SK-N-SH (cell line): Measurements from ENCODE around the gene RPAP2. TPM values are rescaled to one million over a fixed set of nuclear protein-coding genes. Genes with fewer than 3 reads are reported as not detected.

Experiments used
- CTCF ChIA-PET: fragments of 300-600, 350-600 bp; formaldehyde crosslinking; extraction: SDS; loops from one replicate; lab custom pipeline; 2021; lab: Yijun Ruan, JAX
- POLR2A ChIA-PET: fragments of 350-600 bp; sonication (Branson Sonifier 250); formaldehyde crosslinking; extraction: SDS; loops from one replicate; lab custom pipeline; 2020; ENCODE audit warnings: antibody characterized with exemption, inconsistent platforms; lab: Yijun Ruan, JAX
- DNase-seq: peaks from one replicate; pipeline ENCODE4 v3.0.0; 2012
- H2AFZ ChIP-seq: fragments of 200-600 bp; sonication (generic); 2 replicates; pipeline ENCODE4 v1.8.1; 2016; ENCODE audit warnings: antibody characterized with exemption, mild to moderate bottlenecking, low read depth
- H3F3A ChIP-seq: fragments of 200-600 bp; sonication (generic); replicated peaks from 2 replicates; pipeline ENCODE3; 2016; ENCODE audit warnings: antibody characterized with exemption, mild to moderate bottlenecking; ENCODE audit not compliant: insufficient read depth
- H3K27ac ChIP-seq, 2 experiments: fragments of 200-500 bp in 1 of 2; fragments of 200-600 bp in 1 of 2; sonication (Bioruptor generic) in 1 of 2; sonication (generic), shearing (Covaris generic) in 1 of 2; 2 replicates each; pipeline versions ENCODE4 v1.5.1 to v1.6.1; 2014 to 2016; ENCODE audit warnings: low read depth in 2 of 2, inconsistent platforms in 1 of 2, low read length in 1 of 2, mild to moderate bottlenecking in 1 of 2, mixed read lengths in 1 of 2
- H3K27me3 ChIP-seq: fragments of 200-600 bp; sonication (generic), shearing (Covaris generic); 2 replicates; pipeline ENCODE4 v1.6.1; 2016; ENCODE audit warnings: mixed run types; ENCODE audit not compliant: insufficient read depth
- H3K36me3 ChIP-seq, 2 experiments: fragments of 200-500 bp in 1 of 2; fragments of 200-600 bp in 1 of 2; sonication (Bioruptor generic) in 1 of 2; sonication (generic) in 1 of 2; replicated peaks in 1 of 2; 2 replicates each; pipeline versions ENCODE3 to v1.5.1; 2014 to 2016; ENCODE audit warnings: low read length in 1 of 2, mild to moderate bottlenecking in 1 of 2; ENCODE audit not compliant: insufficient read depth in 2 of 2, control insufficient read depth in 1 of 2
- H3K4me1 ChIP-seq, 2 experiments: fragments of 200-500 bp in 1 of 2; fragments of 200-600 bp in 1 of 2; sonication (Bioruptor generic) in 1 of 2; sonication (generic), shearing (Covaris generic) in 1 of 2; 2 replicates each; pipeline versions ENCODE4 v1.5.1 to v1.6.1; 2014 to 2016; ENCODE audit warnings: low read depth in 1 of 2, low read length in 1 of 2, mixed run types in 1 of 2; ENCODE audit not compliant: insufficient read depth in 2 of 2, control insufficient read depth in 1 of 2
- H3K4me2 ChIP-seq: fragments of 200-600 bp; sonication (generic), shearing (Covaris generic); 2 replicates; pipeline ENCODE4 v1.6.1; 2017; ENCODE audit warnings: mixed run types
- H3K4me3 ChIP-seq, 2 experiments: fragments of 200-500 bp in 1 of 2; fragments of 200-600 bp in 1 of 2; sonication (Bioruptor generic) in 1 of 2; sonication (generic), shearing (Covaris generic) in 1 of 2; 2 replicates each; pipeline versions ENCODE4 v1.5.1 to v1.8.1; 2014 to 2016; ENCODE audit warnings: low read depth in 2 of 2, inconsistent platforms in 1 of 2, low read length in 1 of 2, mild to moderate bottlenecking in 1 of 2, mixed read lengths in 1 of 2, moderate library complexity in 1 of 2
- H3K79me2 ChIP-seq: fragments of 200-600 bp; sonication (generic); 2 replicates; pipeline ENCODE4 v1.8.1; 2017; ENCODE audit warnings: mild to moderate bottlenecking; ENCODE audit not compliant: insufficient read depth
- H3K9ac ChIP-seq: fragments of 200-600 bp; sonication (generic); 2 replicates; pipeline ENCODE4 v1.6.1; 2017; ENCODE audit warnings: mixed run types
- H3K9me2 ChIP-seq: fragments of 200-600 bp; sonication (generic); 2 replicates; pipeline ENCODE4 v1.6.1; 2017; ENCODE audit warnings: mixed run types
- H3K9me3 ChIP-seq: fragments of 200-600 bp; sonication (generic); 2 replicates; pipeline ENCODE4 v1.6.1; 2017; ENCODE audit warnings: mixed run types, mild to moderate bottlenecking, moderate library complexity
- H4K20me1 ChIP-seq: fragments of 200-600 bp; sonication (generic); 2 replicates; pipeline ENCODE4 v1.6.1; 2017; ENCODE audit warnings: mild to moderate bottlenecking, mixed run types; ENCODE audit not compliant: insufficient read depth
- ELF1 ChIP-seq: IDR thresholded peaks from 2 replicates; pipeline ENCODE4 v1.4.0; 2012
- FOSL2 ChIP-seq: IDR thresholded peaks from 2 replicates; pipeline ENCODE4 v1.4.0; 2012; ENCODE audit warnings: low read depth, mild to moderate bottlenecking, moderate library complexity, borderline replicate concordance
- FOXJ3 ChIP-seq: sonication (generic); formaldehyde crosslinking; IDR thresholded peaks from 2 replicates; pipeline ENCODE4 v1.5.1; 2020; ENCODE audit warnings: mild to moderate bottlenecking, missing genetic modification reagents
- GABPA ChIP-seq: IDR thresholded peaks from 2 replicates; pipeline ENCODE4 v1.4.0; 2012; ENCODE audit warnings: low read depth, mild to moderate bottlenecking
- MXI1 ChIP-seq: IDR thresholded peaks from 2 replicates; pipeline ENCODE4 v1.6.1; 2012; ENCODE audit warnings: mild to moderate bottlenecking, low read depth, low read length, improper control_type of control experiment
- NFIC ChIP-seq: IDR thresholded peaks from 2 replicates; pipeline ENCODE4 v1.4.0; 2012; ENCODE audit warnings: borderline replicate concordance
- POLR2AphosphoS5 ChIP-seq: IDR thresholded peaks from 2 replicates; pipeline ENCODE4 v1.6.1; 2012; ENCODE audit warnings: low read depth, low read length
- REST ChIP-seq: IDR thresholded peaks from 2 replicates; pipeline ENCODE4 v1.6.1; 2012; ENCODE audit warnings: mild to moderate bottlenecking, low read depth, low read length, moderate library complexity
- RFX5 ChIP-seq: IDR thresholded peaks from 2 replicates; pipeline ENCODE4 v1.6.1; 2012; ENCODE audit warnings: mild to moderate bottlenecking, improper control_type of control experiment, low read length
- TCF12 ChIP-seq: IDR thresholded peaks from 2 replicates; pipeline ENCODE4 v1.4.0; 2012
- YY1 ChIP-seq: IDR thresholded peaks from 2 replicates; pipeline ENCODE4 v1.4.0; 2012; ENCODE audit warnings: low read depth, mild to moderate bottlenecking
- WGBS: methylation state at CpG from one replicate; pipeline ENCODE4 v1.1.6; 2017; ENCODE audit warnings: low lambda C conversion rate; 5-methylcytosine and 5-hydroxymethylcytosine counted together
- polyA plus RNA-seq, 3 experiments: library from polyadenylated mRNA; depleted of rRNA; stranded (reverse); fragments of >200 nt; gene quantifications; 2 replicates each; pipeline ENCODE4 v1.2.3, GENCODE V29; 2012
- TF ChIP-seq, protein P1 (sequence below): fragments of 200-600 bp; sonication (generic); IDR thresholded peaks from 2 replicates; pipeline ENCODE4 v1.6.1; 2017; ENCODE audit warnings: antibody characterized with exemption, mild to moderate bottlenecking, moderate library complexity

RPAP2 gene
- polyA plus RNA-seq, 1 of the 3 experiments (the other 2 are of a cell fraction): 3.4 TPM

GRCh38 chr1:92329347-92330129 lies 30.7 kb downstream of the RPAP2 start:
- Histone ChIP-seq H3K9me2 (no peaks in the 10 kb centered on the region), H3K9ac (no peak overlapping the region), H3K4me2 (no peak overlapping the region), H3K4me3 (no peak overlapping the region), H3K27me3 (no peaks in the 10 kb centered on the region), H3K27ac (no peak overlapping the region), H3K9me3 (no peaks in the 10 kb centered on the region), H3K4me1 (no peaks in the 10 kb centered on the region; a peak in 1 of 4 replicates), H3F3A (no peaks in the 10 kb centered on the region), H3K36me3 (peaks cover 32 to 55% of the 10 kb centered on the region in 2 experiments), H3K79me2 (no peaks in the 10 kb centered on the region; the same call in 1 of the 2 replicates), H4K20me1 (no peaks in the 10 kb centered on the region), H2AFZ (no peak overlapping the region)
- 97% methylated on average over 5 of the region's 6 CpGs for WGBS
- POLR2A ChIA-PET: no interaction called here
- no peak for DNase-seq
- no peak for TF ChIP-seq POLR2AphosphoS5
- CTCF ChIA-PET: interaction anchor here (1.6 kb wide), 1 partner anchor 19 kb away, joined by 4 read pairs; no protein-coding TSS in a partner anchor

- Histone ChIP-seq H2AFZ (no peak overlapping the region), H3K79me2 (no peaks in the 10 kb centered on the region), H3K27ac (no peak overlapping the region), H4K20me1 (no peaks in the 10 kb centered on the region), H3K27me3 (no peaks in the 10 kb centered on the region), H3K4me3 (no peak overlapping the region), H3K9me3 (no peaks in the 10 kb centered on the region), H3K4me2 (no peak overlapping the region), H3K36me3 (peaks cover 47 to 52% of the 10 kb centered on the region in 2 experiments), H3K9ac (no peak overlapping the region), H3F3A (no peaks in the 10 kb centered on the region), H3K4me1 (no peaks in the 10 kb centered on the region; a peak in 1 of 4 replicates), H3K9me2 (no peaks in the 10 kb centered on the region)
- ChIA-PET POLR2A (no interaction called here), CTCF (interaction anchor here (1.0 kb wide), 1 partner anchor 24 kb away, joined by 5 read pairs; no protein-coding TSS in a partner anchor)
- no peak for TF ChIP-seq FOSL2
- no peak for DNase-seq
- 81% methylated on average over 3 of the region's 3 CpGs for WGBS
Measured at GRCh38 chr1:92333668-92334067, 34.8 kb downstream of the RPAP2 start.

DNA sequence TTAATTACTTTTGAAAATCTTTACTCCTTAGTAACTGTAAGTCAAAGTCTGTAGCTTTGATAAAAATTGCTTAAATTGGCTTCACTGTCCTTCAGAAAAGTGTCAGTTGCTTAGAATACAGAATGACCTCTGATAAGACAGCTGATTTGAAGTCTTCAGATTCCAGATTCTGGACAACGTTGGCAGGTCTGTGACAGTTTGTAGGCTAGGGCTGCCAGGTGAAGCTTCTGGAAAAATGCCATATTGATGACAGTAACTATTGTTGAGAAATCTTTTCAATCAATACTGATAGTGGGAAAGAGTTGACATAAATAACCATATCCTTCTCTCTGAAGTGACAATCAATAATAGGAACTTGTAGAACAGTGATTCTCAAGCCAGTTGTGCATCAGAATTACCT lies 41.3 kb downstream of the RPAP2 start:
- peaks cover 45 to 53% of the 10 kb centered on the region in 2 experiments for H3K36me3 ChIP-seq
- no peaks in the 10 kb centered on the region for H3K79me2 ChIP-seq
- H3K4me2 ChIP-seq: no peak overlapping the region
- H4K20me1 ChIP-seq: no peaks in the 10 kb centered on the region
- no peak for DNase-seq
- no peak overlapping the region for H3K27ac ChIP-seq
- H3F3A ChIP-seq: no peaks in the 10 kb centered on the region
- WGBS: 90% methylated on average over 1 of the region's 1 CpG
- POLR2A ChIA-PET: no interaction called here
- H3K4me3 ChIP-seq: no peak overlapping the region
- no peaks in the 10 kb centered on the region for H3K9me3 ChIP-seq
- H2AFZ ChIP-seq: no peak overlapping the region
- CTCF ChIA-PET: interaction anchor here (0.8 to 2.2 kb wide), 3 partner anchors 9 to 49 kb away, joined by 3 to 6 read pairs (median 3); no protein-coding TSS in a partner anchor
- no peaks in the 10 kb centered on the region for H3K9me2 ChIP-seq
- TF ChIP-seq MXI1: no peak
- TF ChIP-seq REST: no peak
- TF ChIP-seq FOXJ3 (CRISPR knock-in tag): no peak
- TF ChIP-seq FOSL2: no peak
- no peak for TF ChIP-seq NFIC
- no peak for TF ChIP-seq YY1
- no peak for TF ChIP-seq TCF12
- TF ChIP-seq, protein P1, sequence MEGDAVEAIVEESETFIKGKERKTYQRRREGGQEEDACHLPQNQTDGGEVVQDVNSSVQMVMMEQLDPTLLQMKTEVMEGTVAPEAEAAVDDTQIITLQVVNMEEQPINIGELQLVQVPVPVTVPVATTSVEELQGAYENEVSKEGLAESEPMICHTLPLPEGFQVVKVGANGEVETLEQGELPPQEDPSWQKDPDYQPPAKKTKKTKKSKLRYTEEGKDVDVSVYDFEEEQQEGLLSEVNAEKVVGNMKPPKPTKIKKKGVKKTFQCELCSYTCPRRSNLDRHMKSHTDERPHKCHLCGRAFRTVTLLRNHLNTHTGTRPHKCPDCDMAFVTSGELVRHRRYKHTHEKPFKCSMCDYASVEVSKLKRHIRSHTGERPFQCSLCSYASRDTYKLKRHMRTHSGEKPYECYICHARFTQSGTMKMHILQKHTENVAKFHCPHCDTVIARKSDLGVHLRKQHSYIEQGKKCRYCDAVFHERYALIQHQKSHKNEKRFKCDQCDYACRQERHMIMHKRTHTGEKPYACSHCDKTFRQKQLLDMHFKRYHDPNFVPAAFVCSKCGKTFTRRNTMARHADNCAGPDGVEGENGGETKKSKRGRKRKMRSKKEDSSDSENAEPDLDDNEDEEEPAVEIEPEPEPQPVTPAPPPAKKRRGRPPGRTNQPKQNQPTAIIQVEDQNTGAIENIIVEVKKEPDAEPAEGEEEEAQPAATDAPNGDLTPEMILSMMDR: no peak
- TF ChIP-seq ELF1: no peak
- no peak for TF ChIP-seq GABPA
- no peak for TF ChIP-seq RFX5
- H3K9ac ChIP-seq: no peak overlapping the region
- no peaks in the 10 kb centered on the region for H3K27me3 ChIP-seq
- H3K4me1 ChIP-seq: no peaks in the 10 kb centered on the region
